ES-I3 (cell line): ENCODE results near the gene ZNF207.
"Not testable (repeated sequence)": the region's sequence is repeated elsewhere in the genome, so short reads cannot be mapped to it uniquely, and the experiment has no call there.

Experiments used
- H3K36me3 ChIP-seq: 2 replicates; pipeline ENCODE4 v1.6.1; 2013; ENCODE audit warnings: mild to moderate bottlenecking, low read length, control low read depth, moderate library complexity; ENCODE audit not compliant: insufficient read depth
- H3K4me1 ChIP-seq: 2 replicates; pipeline ENCODE4 v1.6.1; 2013; ENCODE audit warnings: mild to moderate bottlenecking, control low read depth, low read length; ENCODE audit not compliant: insufficient read depth
- H3K9ac ChIP-seq: 2 replicates; pipeline ENCODE4 v1.6.1; 2013; ENCODE audit warnings: low read depth, mild to moderate bottlenecking, low read length, moderate library complexity
- H3K9me3 ChIP-seq: 2 replicates; pipeline ENCODE4 v1.6.1; 2013; ENCODE audit warnings: mild to moderate bottlenecking, low read length, moderate library complexity; ENCODE audit not compliant: control insufficient read depth, insufficient read depth

The ZNF207 gene

GRCh38 chr17:32386844-32387243 lies 36.9 kb downstream of the ZNF207 start:
- no peaks in the 10 kb centered on the region for H3K9me3 ChIP-seq
- H3K4me1 ChIP-seq: no peaks in the 10 kb centered on the region
- no peak overlapping the region for H3K9ac ChIP-seq
- H3K36me3 ChIP-seq: peaks cover 2% of the 10 kb centered on the region

GRCh38 chr17:32388128-32388527 lies 38.2 kb downstream of the ZNF207 start:
- not testable (repeated sequence) for H3K4me1 ChIP-seq, H3K36me3 ChIP-seq, H3K9ac ChIP-seq, H3K9me3 ChIP-seq

- no peak overlapping the region for H3K9ac ChIP-seq
- no peaks in the 10 kb centered on the region for H3K4me1 ChIP-seq
- H3K9me3 ChIP-seq: no peaks in the 10 kb centered on the region
- peaks cover 2% of the 10 kb centered on the region for H3K36me3 ChIP-seq
These were observed 38.9 kb downstream of the ZNF207 start for GRCh38 chr17:32388613-32389459.

- H3K36me3 ChIP-seq: no peaks in the 10 kb centered on the region; the same call in 1 of the 2 replicates
- H3K9ac ChIP-seq: no peak overlapping the region
- no peaks in the 10 kb centered on the region for H3K9me3 ChIP-seq
- no peaks in the 10 kb centered on the region for H3K4me1 ChIP-seq
These were observed 43.9 kb downstream of the ZNF207 start for GRCh38 chr17:32393904-32394303.

GRCh38 chr17:32396343-32396742 lies 46.4 kb downstream of the ZNF207 start:
- no peaks in the 10 kb centered on the region for H3K36me3 ChIP-seq
- H3K9me3 ChIP-seq: no peaks in the 10 kb centered on the region
- no peaks in the 10 kb centered on the region for H3K4me1 ChIP-seq
- no peak overlapping the region for H3K9ac ChIP-seq

- no peaks in the 10 kb centered on the region for H3K9me3 ChIP-seq
- no peaks in the 10 kb centered on the region for H3K4me1 ChIP-seq
- H3K9ac ChIP-seq: no peak overlapping the region
- H3K36me3 ChIP-seq: no peaks in the 10 kb centered on the region
These were observed 49.0 kb downstream of the ZNF207 start for GRCh38 chr17:32398946-32399345.

GRCh38 chr17:32410085-32410484 lies 60.1 kb downstream of the ZNF207 start:
- H3K36me3 ChIP-seq, H3K9me3 ChIP-seq, H3K4me1 ChIP-seq, H3K9ac ChIP-seq: not testable (repeated sequence)

- H3K4me1 ChIP-seq: no peaks in the 10 kb centered on the region
- H3K9ac ChIP-seq: no peak overlapping the region
- peaks cover 14% of the 10 kb centered on the region; the same call in 1 of the 2 replicates for H3K9me3 ChIP-seq
- no peaks in the 10 kb centered on the region for H3K36me3 ChIP-seq
These were observed 76.9 kb downstream of the ZNF207 start for GRCh38 chr17:32426894-32427293.

- Histone ChIP-seq H3K4me1 (no peaks in the 10 kb centered on the region), H3K9ac (no peak overlapping the region), H3K9me3 (peaks cover 14% of the 10 kb centered on the region; the same call in 1 of the 2 replicates), H3K36me3 (no peaks in the 10 kb centered on the region)
These were observed 79.6 kb downstream of the ZNF207 start for GRCh38 chr17:32429598-32429997.
